ENCODE data around the gene PRAMEF15.
"Not testable (repeated sequence)": the region's sequence is repeated elsewhere in the genome, so short reads cannot be mapped to it uniquely, and the experiment has no call there.

The PRAMEF15 gene

GRCh38 chr1:13315281-13315680 is at the start of gene PRAMEF15:
PRAMEF15 (plus strand) TSS chr1:13315581; CDS start chr1:13318408, 2,827 bp downstream.
- DNase-seq (ENCODE audit: low read depth) = not testable (repeated sequence)

DNA sequence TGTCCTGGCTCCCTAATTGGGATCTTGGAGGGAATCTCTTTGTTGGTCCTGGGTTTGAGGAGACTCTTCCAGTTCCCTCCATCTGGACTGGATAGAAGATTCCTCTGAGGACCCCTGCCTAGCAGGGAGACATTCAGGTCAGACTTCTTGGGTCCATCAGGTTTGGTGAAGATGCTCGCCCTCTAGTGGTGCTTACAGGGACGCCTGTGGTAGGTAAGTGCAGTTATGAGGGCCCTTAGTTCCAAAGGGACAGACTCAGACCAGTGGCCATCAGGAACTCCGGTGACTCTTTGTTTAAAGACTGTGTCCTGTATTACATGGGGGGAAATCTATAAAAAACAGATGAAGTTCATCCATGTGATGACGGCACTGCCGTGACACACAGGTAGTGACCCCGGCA is 38.4 kb upstream of the PRAMEF15 start:
- not testable (repeated sequence) for DNase-seq (ENCODE audit: low read depth)

- not testable (repeated sequence) for DNase-seq (ENCODE audit: low read depth)
These were observed 35.8 kb upstream of the PRAMEF15 start for GRCh38 chr1:13279617-13280016.

DNA sequence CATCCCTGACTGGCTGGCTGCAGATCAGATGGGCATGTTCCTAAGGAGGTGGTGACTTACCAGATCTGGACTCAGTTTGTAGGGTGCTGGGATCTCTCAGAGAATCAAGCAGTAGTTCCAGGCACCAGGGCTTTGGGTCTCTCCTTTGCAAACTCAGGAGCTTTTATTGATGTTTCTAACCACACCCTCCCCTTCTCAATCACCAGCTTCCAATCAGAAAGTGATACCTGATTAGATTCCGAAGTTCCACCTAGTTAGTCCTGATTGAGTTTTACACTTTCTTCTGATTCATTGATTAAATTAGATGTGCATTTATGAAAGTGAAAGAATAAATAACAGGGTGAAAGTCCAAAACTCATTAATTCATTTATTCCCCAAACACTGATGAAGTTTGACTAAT is 30.3 kb upstream of the PRAMEF15 start, which contains the start of gene PRAMEF8:
Gene PRAMEF8 (minus strand): TSS at position 101 of the 400 bp plus-strand sequence. CDS start 1,046 bp downstream, outside the sequence.
- not testable (repeated sequence) for DNase-seq (ENCODE audit: low read depth)

GRCh38 chr1:13289030-13289429 is 26.4 kb upstream of the PRAMEF15 start:
- DNase-seq (ENCODE audit: low read depth) = not testable (repeated sequence)

- not testable (repeated sequence) for DNase-seq (ENCODE audit: low read depth)
These were observed 18.0 kb upstream of the PRAMEF15 start for GRCh38 chr1:13297216-13297931.

DNA sequence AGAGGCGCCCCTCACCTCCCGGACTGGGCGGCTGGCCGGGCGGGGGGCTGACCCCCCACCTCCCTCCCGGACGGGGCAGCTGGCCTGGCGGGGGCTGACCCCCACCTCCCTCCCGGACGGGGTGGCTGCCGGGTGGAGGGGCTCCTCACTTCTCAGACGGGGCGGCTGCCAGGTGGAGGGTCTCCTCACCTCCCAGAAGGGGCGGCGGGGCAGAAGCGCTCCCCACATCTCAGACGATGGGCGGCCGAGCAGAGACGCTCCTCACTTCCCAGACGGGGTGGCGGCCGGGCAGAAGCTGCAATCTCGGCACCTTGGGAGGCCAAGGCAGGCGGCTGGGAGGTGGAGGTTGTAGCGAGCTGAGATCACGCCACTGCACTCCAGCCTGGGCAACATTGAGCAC is 16.7 kb upstream of the PRAMEF15 start:
- not testable (repeated sequence) for DNase-seq (ENCODE audit: low read depth)

DNA sequence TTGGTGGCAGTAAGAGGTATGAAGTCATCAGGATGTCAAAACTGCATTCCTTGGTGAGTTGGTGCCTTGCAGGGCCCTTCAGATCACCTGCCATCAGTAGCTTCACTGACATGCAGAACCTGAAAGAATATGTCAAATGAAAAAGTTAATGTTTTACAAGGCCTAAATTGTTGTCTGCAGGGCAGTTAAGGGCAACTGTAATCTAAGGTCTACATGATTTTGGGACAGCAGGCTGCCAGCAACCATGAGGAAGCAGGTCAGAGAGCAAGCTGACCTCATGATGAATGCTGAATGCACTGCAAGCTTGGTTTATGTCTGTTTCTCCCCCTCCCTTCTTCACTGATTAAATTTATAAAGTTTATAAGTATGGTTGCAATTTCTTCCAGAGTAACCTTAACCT is 13.2 kb upstream of the PRAMEF15 start:
- DNase-seq (ENCODE audit: low read depth) = not testable (repeated sequence)

DNA sequence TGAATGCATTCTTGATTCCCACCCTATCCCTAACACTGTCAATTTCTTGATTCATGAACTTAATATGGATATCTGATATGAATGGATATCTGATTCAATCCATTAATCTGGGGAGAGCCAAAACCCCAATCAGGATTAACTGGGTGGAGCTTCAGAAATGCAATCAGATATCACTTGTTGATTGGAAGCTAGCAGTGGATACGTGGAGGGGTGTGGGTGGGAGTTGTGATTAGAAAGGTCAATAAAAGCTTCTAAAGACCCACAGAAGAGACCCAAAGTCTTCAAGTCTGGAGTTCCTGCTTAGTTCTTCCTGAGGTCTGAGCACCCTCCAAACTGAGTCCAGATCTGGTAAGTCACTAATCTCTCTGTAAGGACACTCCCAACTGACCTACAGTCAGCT is 12.1 kb upstream of the PRAMEF15 start, which contains the start of gene PRAMEF33:
Gene PRAMEF33 (plus strand): TSS at position 301 of the 400 bp plus-strand sequence. CDS start 2,416 bp downstream, outside the sequence.
- DNase-seq (ENCODE audit: low read depth) = not testable (repeated sequence)

DNA sequence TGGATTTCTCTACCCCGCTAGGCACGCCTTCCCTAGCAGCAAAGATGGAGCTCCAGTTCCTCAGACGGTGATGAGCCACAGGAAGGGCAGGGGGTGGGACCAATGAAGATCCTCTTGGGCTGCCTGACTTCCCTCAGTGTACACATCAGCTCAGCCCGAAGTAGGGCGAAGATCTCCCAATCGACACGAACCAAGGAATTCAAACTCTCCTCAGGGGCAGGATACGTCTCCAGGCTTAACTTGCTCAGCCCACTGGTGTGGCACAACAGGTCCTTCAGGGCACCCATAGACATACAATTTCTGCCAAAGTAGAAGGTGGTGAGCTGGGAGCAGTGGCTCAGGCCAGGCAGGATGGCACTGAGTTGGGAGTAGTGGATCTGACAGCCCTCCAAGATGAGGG is 27.1 kb downstream of the PRAMEF15 start:
- not testable (repeated sequence) for DNase-seq (ENCODE audit: low read depth)

GRCh38 chr1:13347034-13347433 is 31.7 kb downstream of the PRAMEF15 start, which contains the start of gene PRAMEF14:
PRAMEF14 (minus strand) TSS chr1:13347134; CDS start chr1:13345314, 1,820 bp downstream.
- not testable (repeated sequence) for DNase-seq (ENCODE audit: low read depth)

GRCh38 chr1:13353476-13353875 is 38.1 kb downstream of the PRAMEF15 start:
- not testable (repeated sequence) for DNase-seq (ENCODE audit: low read depth)

DNA sequence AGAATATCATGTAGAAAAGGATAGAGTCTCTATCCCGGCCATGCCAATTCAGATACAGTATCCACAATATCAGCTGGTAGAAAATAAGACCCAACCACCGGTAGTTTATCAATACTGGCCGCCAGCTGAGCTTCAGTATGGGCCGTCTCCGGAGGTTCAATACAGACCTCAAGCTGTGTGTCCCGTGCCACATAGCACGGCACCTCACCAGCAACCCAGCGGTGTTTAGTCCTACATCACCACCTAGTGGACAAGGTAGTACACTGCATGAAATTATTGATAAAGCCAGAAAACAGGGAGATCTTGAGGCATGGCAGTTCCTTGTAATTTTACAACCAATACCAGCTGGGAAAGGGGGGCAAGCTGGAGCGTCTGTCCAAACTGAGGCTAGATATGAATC is 39.1 kb downstream of the PRAMEF15 start:
- not testable (repeated sequence) for DNase-seq (ENCODE audit: low read depth)

- DNase-seq (ENCODE audit: low read depth) = peak; percentile 16
These were observed 41.4 kb downstream of the PRAMEF15 start for GRCh38 chr1:13356774-13357173.

DNA sequence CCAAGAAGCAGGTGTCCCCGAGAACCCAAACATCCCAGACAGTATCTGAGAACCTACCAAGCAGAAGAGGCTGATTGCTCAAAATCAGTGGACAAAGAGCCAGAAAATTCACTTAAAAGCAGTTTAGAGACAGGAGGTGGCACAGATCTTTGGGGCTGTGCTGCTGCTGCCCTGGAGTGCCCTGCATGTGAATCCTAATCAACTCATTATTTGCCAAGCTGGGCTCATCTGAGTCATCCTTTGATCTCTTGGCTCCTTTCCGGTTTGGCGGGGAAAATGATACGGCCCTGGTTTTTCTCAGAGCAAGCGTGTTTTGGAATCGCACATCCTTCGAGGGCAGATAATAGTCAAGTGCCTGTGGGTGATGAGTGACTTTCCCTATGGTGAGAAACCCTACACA is 47.0 kb downstream of the PRAMEF15 start:
- DNase-seq (ENCODE audit: low read depth) = not testable (repeated sequence)

DNA sequence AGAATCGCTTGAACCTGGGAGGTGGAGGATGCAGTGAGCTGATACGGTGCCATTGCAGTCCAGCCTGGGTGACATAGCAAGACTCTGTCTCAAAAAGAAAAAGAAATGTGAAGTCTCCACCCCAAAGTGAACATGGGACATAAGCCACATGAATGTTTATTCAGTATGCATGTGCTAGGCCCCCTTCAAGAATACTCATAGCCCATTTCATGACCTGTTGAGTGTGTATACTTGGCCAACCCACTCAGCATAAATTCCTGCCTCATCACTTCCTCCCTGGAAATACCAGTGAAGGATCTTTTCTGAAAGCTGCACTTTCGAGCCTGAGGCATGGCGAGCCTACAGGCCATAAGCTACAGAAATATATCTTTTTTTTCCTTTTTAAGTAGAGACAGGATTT is 49.5 kb downstream of the PRAMEF15 start:
- not testable (repeated sequence) for DNase-seq (ENCODE audit: low read depth)

- not testable (repeated sequence) for DNase-seq (ENCODE audit: low read depth)
These were observed 51.2 kb downstream of the PRAMEF15 start for GRCh38 chr1:13366536-13366935.

GRCh38 chr1:13368544-13368943 is 53.2 kb downstream of the PRAMEF15 start:
- DNase-seq (ENCODE audit: low read depth) = not testable (repeated sequence)
